Esophagus muscularis mucosa (tissue), 4 donors: ENCODE measurements around the gene HMGA1. TPM values are rescaled to one million over a fixed set of nuclear protein-coding genes. Genes with fewer than 3 reads are reported as not detected.

ENCODE experiments used
- DNase-seq: peaks from one replicate; pipeline ENCODE4 v3.0.0-alpha.2; 2017; ENCODE audit errors: extremely low spot score
- H3K27ac ChIP-seq, 4 donors: fragments of 200-600 bp; sonication (generic); replicated peaks in 1 of 4; 1 replicate in 3 of 4; 2 replicates in 1 of 4; pipeline ENCODE4 v1.5.1; 2016 to 2019; ENCODE audit warnings: mild to moderate bottlenecking in 1 of 4
- H3K27me3 ChIP-seq, 4 donors: fragments of 200-600 bp; sonication (generic); one replicate each; pipeline versions ENCODE4 v1.5.1 to v1.6.0; 2016 to 2019
- H3K36me3 ChIP-seq, 4 donors: fragments of 200-600 bp; sonication (generic); one replicate each; pipeline ENCODE4 v1.5.1; 2016 to 2019
- H3K4me1 ChIP-seq, 4 donors: fragments of 200-600 bp; sonication (generic); one replicate each; pipeline ENCODE4 v1.5.1; 2016 to 2019
- H3K4me3 ChIP-seq, 4 donors: fragments of 200-600 bp; sonication (generic); 1 replicate in 2 of 4; 2 replicates in 2 of 4; pipeline ENCODE4 v1.5.1; 2016 to 2019; ENCODE audit warnings: mild to moderate bottlenecking in 4 of 4, moderate library complexity in 1 of 4
- H3K9me3 ChIP-seq, 4 donors: fragments of 200-600 bp; sonication (generic); 1 replicate in 3 of 4; 2 replicates in 1 of 4; pipeline ENCODE4 v1.5.1; 2016 to 2019
- CTCF ChIP-seq, 3 experiments: fragments of 200-600 bp in 2 of 3; fragments of 450-650 bp in 1 of 3; sonication (generic) in 2 of 3; IDR thresholded peaks; one replicate each; pipeline ENCODE4 v1.5.1; 2017 to 2019; ENCODE audit warnings: antibody characterized with exemption in 3 of 3, mild to moderate bottlenecking in 2 of 3, moderate library complexity in 1 of 3
- EP300 ChIP-seq: sonication (generic); formaldehyde crosslinking; IDR thresholded peaks from one replicate; pipeline ENCODE4 v1.6.1; 2017; ENCODE audit warnings: antibody characterized with exemption
- POLR2A ChIP-seq: fragments of 450-650 bp; IDR thresholded peaks from one replicate; pipeline ENCODE4 v1.6.1; 2017; ENCODE audit warnings: antibody characterized with exemption, moderate library complexity, mild to moderate bottlenecking, low read depth
- POLR2AphosphoS5 ChIP-seq, 2 donors: sonication (generic); formaldehyde crosslinking; IDR thresholded peaks; one replicate each; pipeline ENCODE4 v1.6.1; 2017; ENCODE audit warnings: antibody characterized with exemption in 2 of 2
- WGBS: methylation state at CpG from one replicate; pipeline ENCODE4 v1.1.5; 2018; 5-methylcytosine and 5-hydroxymethylcytosine counted together
- intact Hi-C: fragments of 100-400 bp; cut with DNase I; formaldehyde crosslinking; loops from one replicate; pipeline ENCODE4 v1.15.1; 2023
- total RNA-seq, 4 donors: library from RNA; depleted of rRNA; stranded (reverse); fragments of >200 nt; gene quantifications; one replicate each; pipeline versions ENCODE4 v1.1.0 to v1.2.1, GENCODE V29; 2016

The HMGA1 gene
- total RNA-seq, 4 donors from 2014 or later: 8.3 to 27.2 (median 17.5) TPM

- 38% methylated on average over 47 of the region's 75 CpGs for WGBS
- H3K27ac ChIP-seq: peak overlapping the region; percentile 90 to 93 (median 91)
- no peaks in the 10 kb centered on the region for H3K9me3 ChIP-seq
- no peaks in the 10 kb centered on the region for H3K27me3 ChIP-seq
- no peak for DNase-seq
- intact Hi-C loops: no loop called here
- TF ChIP-seq POLR2AphosphoS5 (IDR thresholded peaks at IDR 0.05): peak; percentile 3 to 7
- TF ChIP-seq EP300: no peak
- TF ChIP-seq POLR2A: no peak
- peaks cover 0 to 2% (median under 1%) of the 10 kb centered on the region in 4 donors for H3K36me3 ChIP-seq
- H3K4me1 ChIP-seq: peaks cover 20 to 29% (median 28%) of the 10 kb centered on the region in 4 donors
- H3K4me3 ChIP-seq: peak overlapping the region; percentile 76 to 84 (median 80)
Observed at GRCh38 chr6:34235307-34236130, 1.2 kb upstream of the HMGA1 start.

GRCh38 chr6:34236131-34236442 is 586 bp upstream of the HMGA1 start:
- H3K36me3 ChIP-seq: peaks cover 0 to 8% (median 5%) of the 10 kb centered on the region in 4 donors
- peaks cover 20 to 29% (median 28%) of the 10 kb centered on the region in 4 donors for H3K4me1 ChIP-seq
- TF ChIP-seq POLR2AphosphoS5 (IDR thresholded peaks at IDR 0.05): no peak
- no peak for TF ChIP-seq EP300
- TF ChIP-seq CTCF (IDR thresholded peaks at IDR 0.05): no peak
- TF ChIP-seq POLR2A: no peak
- H3K4me3 ChIP-seq: peak overlapping the region; percentile 76 to 84 (median 80)
- H3K9me3 ChIP-seq: no peaks in the 10 kb centered on the region
- no peaks in the 10 kb centered on the region for H3K27me3 ChIP-seq
- WGBS: 43% methylated on average over 9 of the region's 13 CpGs
- DNase-seq: no peak
- intact Hi-C loops: no loop called here
- peak overlapping the region; percentile 90 to 93 (median 91) for H3K27ac ChIP-seq

- WGBS: no CpG with 5 or more reads among the region's 78 CpGs
- no peak for DNase-seq
- intact Hi-C loops: no loop called here
- peaks cover 6 to 18% (median 12%) of the 10 kb centered on the region in 4 donors for H3K36me3 ChIP-seq
- peak overlapping the region; percentile 90 to 93 (median 91) for H3K27ac ChIP-seq
- no peaks in the 10 kb centered on the region for H3K9me3 ChIP-seq
- peaks cover 20 to 29% (median 28%) of the 10 kb centered on the region in 4 donors for H3K4me1 ChIP-seq
- TF ChIP-seq EP300 (no peak), POLR2A (no peak), POLR2AphosphoS5 (IDR thresholded peaks at IDR 0.05) (no peak), CTCF (IDR thresholded peaks at IDR 0.05) (no peak)
- H3K4me3 ChIP-seq: peak overlapping the region; percentile 76 to 84 (median 80)
- no peaks in the 10 kb centered on the region for H3K27me3 ChIP-seq
Observed at GRCh38 chr6:34237316-34237721, 646 bp downstream of the HMGA1 start.

GRCh38 chr6:34237722-34238584 is 1.3 kb downstream of the HMGA1 start:
- H3K4me1 ChIP-seq: peaks cover 20 to 30% (median 28%) of the 10 kb centered on the region in 4 donors
- no peaks in the 10 kb centered on the region for H3K27me3 ChIP-seq
- intact Hi-C loops: no loop called here
- H3K4me3 ChIP-seq: peak overlapping the region; percentile 76 to 84 (median 80)
- peaks cover 6 to 22% (median 16%) of the 10 kb centered on the region in 4 donors for H3K36me3 ChIP-seq
- H3K9me3 ChIP-seq: no peaks in the 10 kb centered on the region
- WGBS: 14% methylated on average over 38 of the region's 64 CpGs
- DNase-seq: peak; percentile 82
- H3K27ac ChIP-seq: peak overlapping the region; percentile 71 to 81 (median 76)
- TF ChIP-seq POLR2A: no peak
- TF ChIP-seq EP300: no peak
- TF ChIP-seq POLR2AphosphoS5 (IDR thresholded peaks at IDR 0.05): no peak
- TF ChIP-seq CTCF (IDR thresholded peaks at IDR 0.05): peak in 2 of 3 experiments; percentile 35 to 41
